OCI-LY1 (cell line): ENCODE measurements around the gene NAT14.

Source experiments
- H2AFZ ChIP-seq: fragments of 200-600 bp; sonication (generic), shearing (Covaris generic); 2 replicates; pipeline ENCODE4 v1.6.0; 2014; ENCODE audit warnings: antibody characterized with exemption, mild to moderate bottlenecking, low read length
- H3F3A ChIP-seq: fragments of 200-600 bp; sonication (generic), shearing (Covaris generic); 2 replicates; pipeline ENCODE4 v1.6.0; 2014; ENCODE audit warnings: mild to moderate bottlenecking, antibody characterized with exemption, low read length, moderate library complexity; ENCODE audit not compliant: insufficient read depth
- H3K27ac ChIP-seq: fragments of 200-600 bp; sonication (generic); 2 replicates; pipeline ENCODE4 v1.5.1; 2014; ENCODE audit warnings: low read length, mixed run types, mild to moderate bottlenecking, low read depth; ENCODE audit not compliant: poor library complexity, severe bottlenecking
- H3K27me3 ChIP-seq: fragments of 200-600 bp; sonication (generic); 2 replicates; pipeline ENCODE4 v1.6.0; 2014; ENCODE audit warnings: antibody characterized with exemption, mild to moderate bottlenecking, low read length, moderate library complexity; ENCODE audit not compliant: insufficient read depth
- H3K36me3 ChIP-seq: fragments of 200-600 bp; sonication (generic); 2 replicates; pipeline ENCODE4 v1.6.1; 2014; ENCODE audit warnings: mild to moderate bottlenecking, antibody characterized with exemption, low read length, moderate library complexity, mixed read lengths; ENCODE audit not compliant: insufficient read depth
- H3K4me1 ChIP-seq: fragments of 200-600 bp; sonication (generic); 2 replicates; pipeline ENCODE4 v1.5.1; 2014; ENCODE audit warnings: mild to moderate bottlenecking, low read length, moderate library complexity; ENCODE audit not compliant: insufficient read depth, severe bottlenecking
- H3K4me2 ChIP-seq: fragments of 200-600 bp; sonication (generic), shearing (Covaris generic); 2 replicates; pipeline ENCODE4 v1.6.1; 2014; ENCODE audit warnings: low read length
- H3K4me3 ChIP-seq: fragments of 200-600 bp; sonication (generic); 2 replicates; pipeline ENCODE4 v1.5.1; 2014; ENCODE audit warnings: low read length, low read depth, mild to moderate bottlenecking, mixed read lengths; ENCODE audit not compliant: poor library complexity, severe bottlenecking
- H3K79me2 ChIP-seq: fragments of 200-600 bp; shearing (Covaris generic); 2 replicates; pipeline ENCODE4 v1.6.1; 2016; ENCODE audit warnings: mixed run types, low read length, mixed read lengths; ENCODE audit not compliant: insufficient read depth
- H3K9ac ChIP-seq: fragments of 200-600 bp; sonication (generic), shearing (Covaris generic); 2 replicates; pipeline ENCODE4 v1.6.1; 2014; ENCODE audit warnings: mild to moderate bottlenecking, low read length, mixed read lengths
- H3K9me2 ChIP-seq: fragments of 200-600 bp; sonication (generic), shearing (Covaris generic); 2 replicates; pipeline ENCODE4 v1.6.1; 2014; ENCODE audit warnings: low read depth, mild to moderate bottlenecking, low read length, mixed read lengths
- H3K9me3 ChIP-seq: fragments of 200-600 bp; shearing (Covaris generic); 2 replicates; pipeline ENCODE4 v1.6.1; 2014; ENCODE audit warnings: low read length, mixed read lengths
- H4K20me1 ChIP-seq: fragments of 200-600 bp; sonication (generic), shearing (Covaris generic); 2 replicates; pipeline ENCODE4 v1.6.0; 2016; ENCODE audit warnings: mild to moderate bottlenecking, low read length; ENCODE audit not compliant: insufficient read depth
- EZH2 ChIP-seq: fragments of 200-600 bp; sonication (generic), shearing (Covaris generic); IDR thresholded peaks from 2 replicates; pipeline ENCODE4 v1.8.0; 2017; ENCODE audit warnings: borderline replicate concordance, mixed run types, mild to moderate bottlenecking, antibody characterized with exemption, low read length, moderate library complexity, mixed read lengths
- TF ChIP-seq, protein P1 (sequence below): fragments of 200-600 bp; sonication (generic), shearing (Covaris generic); IDR thresholded peaks from 2 replicates; pipeline ENCODE4 v1.5.1; 2017; ENCODE audit warnings: mild to moderate bottlenecking, antibody characterized with exemption, low read length, moderate library complexity, mixed read lengths

Gene NAT14

DNA sequence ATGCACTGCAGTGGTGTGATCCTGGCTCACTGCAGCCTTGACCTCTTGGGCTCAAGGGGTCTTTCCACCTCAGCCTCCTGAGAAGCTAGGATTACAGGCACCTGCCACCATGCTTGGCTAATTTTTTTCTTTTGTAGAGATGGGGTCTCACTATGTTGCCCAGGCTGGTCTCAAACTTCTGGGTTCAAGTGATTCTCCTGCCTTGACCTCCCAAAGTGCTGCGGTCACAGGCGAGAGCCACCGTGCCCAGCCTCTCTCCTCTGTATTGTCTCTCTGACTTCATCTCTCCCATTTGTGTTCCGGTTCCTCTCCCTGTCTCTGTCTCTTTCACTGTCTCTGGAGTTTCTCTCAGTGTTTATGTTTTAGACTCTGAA lies 18.8 kb upstream of the NAT14 start:
- Histone ChIP-seq H4K20me1 (no peaks in the 10 kb centered on the region), H3K9me2 (no peaks in the 10 kb centered on the region), H3K9me3 (no peaks in the 10 kb centered on the region), H3K27ac (no peak overlapping the region), H3K36me3 (no peaks in the 10 kb centered on the region), H3K79me2 (no peaks in the 10 kb centered on the region), H3K9ac (no peak overlapping the region), H3K4me1 (peaks cover 5% of the 10 kb centered on the region), H3K4me3 (no peak overlapping the region), H3K4me2 (no peak overlapping the region), H3K27me3 (no peaks in the 10 kb centered on the region), H2AFZ (no peak overlapping the region), H3F3A (no peaks in the 10 kb centered on the region)
- TF ChIP-seq EZH2, result no peak
- TF ChIP-seq, protein P1, sequence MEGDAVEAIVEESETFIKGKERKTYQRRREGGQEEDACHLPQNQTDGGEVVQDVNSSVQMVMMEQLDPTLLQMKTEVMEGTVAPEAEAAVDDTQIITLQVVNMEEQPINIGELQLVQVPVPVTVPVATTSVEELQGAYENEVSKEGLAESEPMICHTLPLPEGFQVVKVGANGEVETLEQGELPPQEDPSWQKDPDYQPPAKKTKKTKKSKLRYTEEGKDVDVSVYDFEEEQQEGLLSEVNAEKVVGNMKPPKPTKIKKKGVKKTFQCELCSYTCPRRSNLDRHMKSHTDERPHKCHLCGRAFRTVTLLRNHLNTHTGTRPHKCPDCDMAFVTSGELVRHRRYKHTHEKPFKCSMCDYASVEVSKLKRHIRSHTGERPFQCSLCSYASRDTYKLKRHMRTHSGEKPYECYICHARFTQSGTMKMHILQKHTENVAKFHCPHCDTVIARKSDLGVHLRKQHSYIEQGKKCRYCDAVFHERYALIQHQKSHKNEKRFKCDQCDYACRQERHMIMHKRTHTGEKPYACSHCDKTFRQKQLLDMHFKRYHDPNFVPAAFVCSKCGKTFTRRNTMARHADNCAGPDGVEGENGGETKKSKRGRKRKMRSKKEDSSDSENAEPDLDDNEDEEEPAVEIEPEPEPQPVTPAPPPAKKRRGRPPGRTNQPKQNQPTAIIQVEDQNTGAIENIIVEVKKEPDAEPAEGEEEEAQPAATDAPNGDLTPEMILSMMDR, result no peak

DNA sequence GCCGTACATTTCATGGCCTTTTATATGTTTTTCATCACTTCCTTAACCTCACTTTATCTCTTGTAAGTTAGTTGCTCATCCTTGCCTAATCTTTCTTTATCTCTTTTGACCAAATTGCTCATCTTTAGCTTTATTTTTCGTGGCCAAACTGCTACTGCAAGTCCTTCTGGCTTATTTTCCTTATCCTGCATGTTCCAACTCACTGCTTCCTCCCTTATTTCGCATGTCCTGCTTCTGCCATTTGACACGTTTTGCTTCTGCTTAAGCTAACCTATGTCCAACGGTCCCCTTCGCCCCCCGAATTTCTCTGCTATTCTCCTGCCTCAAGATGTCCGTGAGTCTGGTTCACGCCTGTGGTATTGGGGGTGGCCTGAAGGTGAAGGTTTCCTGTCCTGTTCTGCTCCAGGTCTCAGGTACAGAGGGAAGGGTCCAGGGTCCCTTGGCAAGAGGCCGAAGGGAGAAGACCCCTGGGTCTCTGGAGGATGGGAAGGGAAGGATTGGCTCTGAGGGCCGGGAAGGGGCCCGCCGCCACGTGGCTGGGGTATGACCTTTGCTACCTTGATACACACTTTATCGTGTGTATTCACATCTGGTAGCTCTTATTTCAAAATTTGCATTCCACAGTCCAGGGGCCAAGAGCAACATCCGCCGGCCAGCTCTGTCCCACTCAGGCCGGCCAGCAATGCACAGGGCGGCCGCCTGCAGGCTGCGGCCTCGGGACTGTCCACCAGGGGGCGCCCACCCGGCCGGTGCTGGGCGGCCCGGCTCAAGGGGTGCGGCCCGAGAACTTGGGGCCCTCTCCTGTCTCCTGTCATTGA lies 17.5 kb upstream of the NAT14 start:
- Histone ChIP-seq H2AFZ (no peak overlapping the region), H3K4me1 (peaks cover under 1% of the 10 kb centered on the region), H3K9ac (no peak overlapping the region), H3K79me2 (no peaks in the 10 kb centered on the region), H3K4me2 (no peak overlapping the region), H3K9me3 (no peaks in the 10 kb centered on the region), H3K27me3 (no peaks in the 10 kb centered on the region), H3F3A (no peaks in the 10 kb centered on the region), H4K20me1 (no peaks in the 10 kb centered on the region), H3K4me3 (no peak overlapping the region), H3K36me3 (no peaks in the 10 kb centered on the region), H3K27ac (no peak overlapping the region), H3K9me2 (no peaks in the 10 kb centered on the region)
- no peak for TF ChIP-seq EZH2
- TF ChIP-seq, protein P1, result peak; percentile 95

DNA sequence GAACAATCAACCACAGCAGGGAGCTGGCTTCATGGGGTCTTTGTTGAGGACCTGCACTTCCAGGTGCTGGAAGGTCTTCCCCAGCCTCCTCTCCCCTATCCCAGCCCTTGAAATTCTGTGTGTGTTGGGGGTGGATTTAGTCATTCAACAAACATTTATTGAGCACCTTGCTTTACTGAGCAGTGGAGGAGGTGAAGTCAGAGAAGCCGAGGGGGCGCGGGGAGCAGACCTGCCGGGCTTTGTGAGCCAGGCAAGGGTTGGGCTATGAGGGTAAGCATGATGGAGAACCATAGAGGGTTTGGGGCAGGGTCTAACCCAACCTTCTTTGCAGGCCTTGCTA lies 17.0 kb upstream of the NAT14 start:
- Histone ChIP-seq H3K4me3 (no peak overlapping the region), H2AFZ (no peak overlapping the region), H3F3A (no peaks in the 10 kb centered on the region), H3K27ac (no peak overlapping the region), H3K9me3 (no peaks in the 10 kb centered on the region), H3K4me1 (no peaks in the 10 kb centered on the region), H3K79me2 (no peaks in the 10 kb centered on the region), H3K9ac (no peak overlapping the region), H3K27me3 (no peaks in the 10 kb centered on the region), H3K4me2 (no peak overlapping the region), H3K9me2 (no peaks in the 10 kb centered on the region), H4K20me1 (no peaks in the 10 kb centered on the region), H3K36me3 (no peaks in the 10 kb centered on the region)
- no peak for TF ChIP-seq EZH2
- TF ChIP-seq, protein P1, result peak; percentile 19; the same call in 1 of the 2 replicates
